Measurements from ENCODE around the gene PFKFB2. TPM values are rescaled to one million over a fixed set of nuclear protein-coding genes. Genes with fewer than 3 reads are reported as not detected.

The PFKFB2 gene
- total RNA-seq, 2 experiments from 2014 or later = 3.1 to 3.5 TPM

GRCh38 chr1:207056673-207057072 is 3.6 kb downstream of the PFKFB2 start:
- Mint-ChIP-seq H3K27ac (no peak overlapping the region), H3K36me3 (ENCODE audit: low read depth) (no peaks in the 10 kb centered on the region), H3K4me3 (no peak overlapping the region), H3K27me3 (no peaks in the 10 kb centered on the region), H3K4me1 (peaks cover 22% of the 10 kb centered on the region), H3K9me3 (ENCODE audit: low read depth) (no peaks in the 10 kb centered on the region)
- ATAC-seq (no peak), DNase-seq (no peak)
- POLR2A ChIA-PET = no interaction called here
- CTCF ChIA-PET = interaction anchor here (0.6 to 1.6 kb wide), 3 partner anchors 12 to 1935 kb away, joined by 3 to 6 read pairs (median 4); partner anchors contain the start of gene RBBP5
- intact Hi-C loops (cut with DNase I, micrococcal nuclease) = loop anchor here in 1 of 2 experiments (10.0 kb wide), 2 partner anchors 348 to 808 kb away; no protein-coding TSS in a partner anchor

- ChIA-PET POLR2A (no interaction called here), CTCF (interaction anchor here (1.3 to 2.0 kb wide), 2 partner anchors 8 to 10 kb away, joined by 3 to 8 read pairs; partner anchors contain the start of gene YOD1)
- no peaks in the 10 kb centered on the region for H3K36me3 Mint-ChIP-seq (ENCODE audit: low read depth)
- no peak overlapping the region for H3K4me3 Mint-ChIP-seq
- peaks cover 6% of the 10 kb centered on the region for H3K4me1 Mint-ChIP-seq
- ATAC-seq = no peak
- H3K27me3 Mint-ChIP-seq = no peaks in the 10 kb centered on the region
- no peak for DNase-seq
- no peaks in the 10 kb centered on the region for H3K9me3 Mint-ChIP-seq (ENCODE audit: low read depth)
- no peak overlapping the region for H3K27ac Mint-ChIP-seq
- intact Hi-C loops (cut with DNase I, micrococcal nuclease) = loop anchor here in 1 of 2 experiments (10.0 kb wide), 2 partner anchors 347 to 807 kb away; no protein-coding TSS in a partner anchor
Measured at GRCh38 chr1:207058252-207058651, 5.2 kb downstream of the PFKFB2 start.

GRCh38 chr1:207058878-207059867 is 6.1 kb downstream of the PFKFB2 start:
- CTCF ChIA-PET = interaction anchor here (0.8 to 2.5 kb wide), 7 partner anchors 9 to 25 kb away, joined by 3 to 13 read pairs (median 7); partner anchors contain the start of gene YOD1
- no peaks in the 10 kb centered on the region for H3K9me3 Mint-ChIP-seq (ENCODE audit: low read depth)
- DNase-seq = no peak
- no peak for ATAC-seq
- POLR2A ChIA-PET = no interaction called here
- no peaks in the 10 kb centered on the region for H3K36me3 Mint-ChIP-seq (ENCODE audit: low read depth)
- peaks cover 2% of the 10 kb centered on the region for H3K4me1 Mint-ChIP-seq
- H3K27ac Mint-ChIP-seq = no peak overlapping the region
- intact Hi-C loops (cut with DNase I, micrococcal nuclease) = loop anchor here in 1 of 2 experiments (10.0 kb wide), 2 partner anchors 346 to 806 kb away; no protein-coding TSS in a partner anchor
- H3K4me3 Mint-ChIP-seq = no peak overlapping the region
- H3K27me3 Mint-ChIP-seq = no peaks in the 10 kb centered on the region

GRCh38 chr1:207059881-207060280 is 6.8 kb downstream of the PFKFB2 start:
- CTCF ChIA-PET = interaction anchor here (0.6 to 2.5 kb wide), 6 partner anchors 9 to 125 kb away, joined by 3 to 13 read pairs (median 7); no protein-coding TSS in a partner anchor
- H3K4me1 Mint-ChIP-seq = no peaks in the 10 kb centered on the region

GRCh38 chr1:207060596-207060995 is 7.5 kb downstream of the PFKFB2 start:
- ChIA-PET POLR2A (interaction anchor here (0.5 kb wide), 1 partner anchor 610 kb away, joined by 3 read pairs; no protein-coding TSS in a partner anchor), CTCF (interaction anchor here (0.6 to 2.5 kb wide), 6 partner anchors 9 to 125 kb away, joined by 3 to 13 read pairs (median 7); no protein-coding TSS in a partner anchor)
- no peaks in the 10 kb centered on the region for H3K9me3 Mint-ChIP-seq (ENCODE audit: low read depth)
- ATAC-seq (no peak), DNase-seq (no peak)
- intact Hi-C loops (cut with DNase I, micrococcal nuclease) = no loop called here
- no peak overlapping the region for H3K27ac Mint-ChIP-seq
- H3K4me1 Mint-ChIP-seq = no peaks in the 10 kb centered on the region
- no peaks in the 10 kb centered on the region for H3K36me3 Mint-ChIP-seq (ENCODE audit: low read depth)
- H3K4me3 Mint-ChIP-seq = no peak overlapping the region
- no peaks in the 10 kb centered on the region for H3K27me3 Mint-ChIP-seq

More at GRCh38 chr1:207059881-207060280, 6.8 kb downstream of the PFKFB2 start:
- intact Hi-C loops (cut with DNase I, micrococcal nuclease) = loop anchor here in 1 of 2 experiments (10.0 kb wide), 2 partner anchors 345 to 805 kb away; no protein-coding TSS in a partner anchor
- DNase-seq (no peak), ATAC-seq (no peak)
- POLR2A ChIA-PET = no interaction called here
- H3K9me3 Mint-ChIP-seq (ENCODE audit: low read depth) = no peaks in the 10 kb centered on the region
- H3K27ac Mint-ChIP-seq = no peak overlapping the region
- H3K27me3 Mint-ChIP-seq = no peaks in the 10 kb centered on the region
- H3K36me3 Mint-ChIP-seq (ENCODE audit: low read depth) = no peaks in the 10 kb centered on the region
- H3K4me3 Mint-ChIP-seq = no peak overlapping the region

- Mint-ChIP-seq H3K27ac (no peak overlapping the region), H3K36me3 (ENCODE audit: low read depth) (no peaks in the 10 kb centered on the region), H3K4me1 (no peaks in the 10 kb centered on the region), H3K4me3 (no peak overlapping the region), H3K9me3 (ENCODE audit: low read depth) (no peaks in the 10 kb centered on the region), H3K27me3 (no peaks in the 10 kb centered on the region)
- POLR2A ChIA-PET = no interaction called here
- intact Hi-C loops (cut with DNase I, micrococcal nuclease) = no loop called here
- ATAC-seq (no peak), DNase-seq (no peak)
- CTCF ChIA-PET = no interaction called here
Measured at GRCh38 chr1:207062058-207062457, 9.0 kb downstream of the PFKFB2 start.

- H3K4me1 Mint-ChIP-seq = no peaks in the 10 kb centered on the region
- H3K4me3 Mint-ChIP-seq = no peak overlapping the region
- ChIA-PET POLR2A (no interaction called here), CTCF (interaction anchor here (0.6 kb wide), 2 partner anchors 128 to 685 kb away, joined by 3 read pairs; no protein-coding TSS in a partner anchor)
- no peak for ATAC-seq
- H3K36me3 Mint-ChIP-seq (ENCODE audit: low read depth) = no peaks in the 10 kb centered on the region
- H3K27ac Mint-ChIP-seq = no peak overlapping the region
- intact Hi-C loops (cut with DNase I, micrococcal nuclease) = no loop called here
- H3K27me3 Mint-ChIP-seq = no peaks in the 10 kb centered on the region
- H3K9me3 Mint-ChIP-seq (ENCODE audit: low read depth) = no peaks in the 10 kb centered on the region
- no peak for DNase-seq
Measured at GRCh38 chr1:207063014-207063413, 9.9 kb downstream of the PFKFB2 start.

- Mint-ChIP-seq H3K27me3 (no peaks in the 10 kb centered on the region), H3K4me1 (peaks cover 6% of the 10 kb centered on the region), H3K4me3 (no peak overlapping the region), H3K9me3 (ENCODE audit: low read depth) (no peaks in the 10 kb centered on the region), H3K36me3 (ENCODE audit: low read depth) (peaks cover 2% of the 10 kb centered on the region), H3K27ac (no peak overlapping the region)
- no peak for DNase-seq
- intact Hi-C loops (cut with DNase I, micrococcal nuclease) = no loop called here
- ATAC-seq = no peak
- CTCF ChIA-PET = interaction anchor here (0.6 kb wide), 2 partner anchors 9 to 14 kb away, joined by 3 to 6 read pairs; no protein-coding TSS in a partner anchor
- POLR2A ChIA-PET = no interaction called here
Measured at GRCh38 chr1:207064561-207064960, 11.5 kb downstream of the PFKFB2 start.

GRCh38 chr1:207067185-207067584 is 14.1 kb downstream of the PFKFB2 start:
- CTCF ChIA-PET = no interaction called here
- H3K27me3 Mint-ChIP-seq = no peaks in the 10 kb centered on the region
- no peak overlapping the region for H3K4me3 Mint-ChIP-seq
- peaks cover 29% of the 10 kb centered on the region for H3K4me1 Mint-ChIP-seq
- H3K9me3 Mint-ChIP-seq (ENCODE audit: low read depth) = no peaks in the 10 kb centered on the region
- no peak overlapping the region for H3K27ac Mint-ChIP-seq
- no peak for DNase-seq
- POLR2A ChIA-PET = no interaction called here
- peaks cover 2% of the 10 kb centered on the region for H3K36me3 Mint-ChIP-seq (ENCODE audit: low read depth)
- intact Hi-C loops (cut with DNase I, micrococcal nuclease) = no loop called here
- ATAC-seq = no peak

GRCh38 chr1:207067665-207068064 is 14.6 kb downstream of the PFKFB2 start:
- Mint-ChIP-seq H3K27ac (no peak overlapping the region), H3K36me3 (ENCODE audit: low read depth) (peaks cover 2% of the 10 kb centered on the region), H3K9me3 (ENCODE audit: low read depth) (no peaks in the 10 kb centered on the region), H3K4me3 (no peak overlapping the region), H3K27me3 (no peaks in the 10 kb centered on the region), H3K4me1 (peaks cover 29% of the 10 kb centered on the region)
- ATAC-seq (no peak), DNase-seq (no peak)
- ChIA-PET POLR2A (no interaction called here), CTCF (interaction anchor here (1.1 to 2.2 kb wide), 2 partner anchors 9 to 16 kb away, joined by 3 to 8 read pairs; no protein-coding TSS in a partner anchor)
- intact Hi-C loops (cut with DNase I, micrococcal nuclease) = no loop called here

GRCh38 chr1:207069061-207069460 is 16.0 kb downstream of the PFKFB2 start:
- CTCF ChIA-PET = interaction anchor here (0.7 to 2.2 kb wide), 4 partner anchors 9 to 25 kb away, joined by 3 to 8 read pairs (median 6); no protein-coding TSS in a partner anchor

More at GRCh38 chr1:207069061-207069460, 16.0 kb downstream of the PFKFB2 start:
- Mint-ChIP-seq H3K4me3 (no peak overlapping the region), H3K4me1 (peaks cover 29% of the 10 kb centered on the region), H3K27ac (peak overlapping the region; percentile 75), H3K36me3 (ENCODE audit: low read depth) (peaks cover 2% of the 10 kb centered on the region), H3K9me3 (ENCODE audit: low read depth) (no peaks in the 10 kb centered on the region), H3K27me3 (no peaks in the 10 kb centered on the region)
- POLR2A ChIA-PET = no interaction called here
- intact Hi-C loops (cut with DNase I, micrococcal nuclease) = no loop called here
- DNase-seq (peak; percentile 38), ATAC-seq (peak; percentile 81)
